HepG2 (cell line): ENCODE measurements around the gene RIPK1. TPM values are rescaled to one million over a fixed set of nuclear protein-coding genes. Genes with fewer than 3 reads are reported as not detected.
A peak's percentile ranks its signal among the peaks of the same experiment; 100 is the strongest.

Source experiments
- EP300 ChIP-seq, 3 experiments: sonication (generic) in 1 of 3; formaldehyde crosslinking in 1 of 3; IDR thresholded peaks; 2 replicates each; pipeline versions ENCODE4 v1.5.1 to v1.6.1; 2011 to 2020; ENCODE audit warnings: low read depth in 2 of 3, low read length in 2 of 3, borderline replicate concordance in 1 of 3, improper control_type of control experiment in 1 of 3, mild to moderate bottlenecking in 1 of 3, missing genetic modification reagents in 1 of 3, moderate library complexity in 1 of 3
- NR2C2 ChIP-seq: sonication (generic); formaldehyde crosslinking; IDR thresholded peaks from 2 replicates; pipeline ENCODE4 v1.4.0; 2020; ENCODE audit warnings: missing genetic modification reagents, mild to moderate bottlenecking, moderate library complexity, borderline replicate concordance
- ZBTB38 ChIP-seq: sonication (generic); formaldehyde crosslinking; IDR thresholded peaks from 2 replicates; pipeline ENCODE4 v1.5.1; 2020; ENCODE audit warnings: mild to moderate bottlenecking, missing genetic modification reagents
- polyA plus RNA-seq, 8 experiments: library from polyadenylated mRNA; depleted of rRNA in 3 of 8; stranded (reverse) in 7 of 8; unstranded in 1 of 8; fragments of >200 nt; fragmentation: Illumina TruSeq in 4 of 8; extraction: Trizol in 4 of 8; gene quantifications; 2 replicates each; pipeline versions ENCODE4 v1.2.1 to v1.2.3, GENCODE V29; 2011 to 2016; ENCODE audit warnings: low read depth in 4 of 8, missing spikeins in 1 of 8, mixed read lengths in 1 of 8; ENCODE audit not compliant: insufficient read depth in 1 of 8
- total RNA-seq, 5 experiments: library from RNA; depleted of rRNA; stranded (reverse); fragments of >200 nt; fragmentation: Illumina TruSeq; extraction: Trizol; gene quantifications; 2 replicates each; pipeline ENCODE4 v1.2.3, GENCODE V29; 2016; ENCODE audit warnings: low read depth in 1 of 5
- TF ChIP-seq, protein P1 (sequence below), 2 experiments: sonication (generic) in 1 of 2; formaldehyde crosslinking in 1 of 2; IDR thresholded peaks; 2 replicates each; pipeline versions ENCODE4 v1.6.1 to v1.9.0; 2014 to 2022; ENCODE audit warnings: antibody characterized with exemption in 1 of 2, borderline replicate concordance in 1 of 2, inconsistent platforms in 1 of 2, low read depth in 1 of 2, missing genetic modification reagents in 1 of 2
- TF ChIP-seq, protein P2 (sequence below): sonication (generic); formaldehyde crosslinking; IDR thresholded peaks from 2 replicates; pipeline ENCODE4 v1.8.1; 2023; ENCODE audit warnings: mild to moderate bottlenecking, missing genetic modification reagents

The RIPK1 gene
- total and polyA plus RNA-seq, 2 of the 13 experiments (the other 11 are each of a cell fraction or from before 2014, with no cell fraction given) = 9.0 to 10.3 TPM

GRCh38 chr6:3052481-3053230 is 15.6 kb upstream of the RIPK1 start (continued):
- TF ChIP-seq EP300 (IDR thresholded peaks at IDR 0.05; ENCODE audit: low read depth in 2 of 2, low read length in 2 of 2) (0 out of 4 replicates have a peak, but pooled peaks of 1 of the 2 experiments have one; percentile 19), EP300 (CRISPR knock-in tag; IDR thresholded peaks at IDR 0.05; ENCODE audit: borderline replicate concordance) (no peak), NR2C2 (no peak), ZBTB38 (CRISPR knock-in tag) (0 out of 2 replicates have a peak, but pooled peaks have one; percentile 43)
- TF ChIP-seq, protein P1, sequence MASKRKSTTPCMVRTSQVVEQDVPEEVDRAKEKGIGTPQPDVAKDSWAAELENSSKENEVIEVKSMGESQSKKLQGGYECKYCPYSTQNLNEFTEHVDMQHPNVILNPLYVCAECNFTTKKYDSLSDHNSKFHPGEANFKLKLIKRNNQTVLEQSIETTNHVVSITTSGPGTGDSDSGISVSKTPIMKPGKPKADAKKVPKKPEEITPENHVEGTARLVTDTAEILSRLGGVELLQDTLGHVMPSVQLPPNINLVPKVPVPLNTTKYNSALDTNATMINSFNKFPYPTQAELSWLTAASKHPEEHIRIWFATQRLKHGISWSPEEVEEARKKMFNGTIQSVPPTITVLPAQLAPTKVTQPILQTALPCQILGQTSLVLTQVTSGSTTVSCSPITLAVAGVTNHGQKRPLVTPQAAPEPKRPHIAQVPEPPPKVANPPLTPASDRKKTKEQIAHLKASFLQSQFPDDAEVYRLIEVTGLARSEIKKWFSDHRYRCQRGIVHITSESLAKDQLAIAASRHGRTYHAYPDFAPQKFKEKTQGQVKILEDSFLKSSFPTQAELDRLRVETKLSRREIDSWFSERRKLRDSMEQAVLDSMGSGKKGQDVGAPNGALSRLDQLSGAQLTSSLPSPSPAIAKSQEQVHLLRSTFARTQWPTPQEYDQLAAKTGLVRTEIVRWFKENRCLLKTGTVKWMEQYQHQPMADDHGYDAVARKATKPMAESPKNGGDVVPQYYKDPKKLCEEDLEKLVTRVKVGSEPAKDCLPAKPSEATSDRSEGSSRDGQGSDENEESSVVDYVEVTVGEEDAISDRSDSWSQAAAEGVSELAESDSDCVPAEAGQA (IDR thresholded peaks at IDR 0.05; ENCODE audit: low read depth) = 0 out of 2 replicates have a peak, but pooled peaks have one; percentile 13
- TF ChIP-seq, protein P1 (CRISPR knock-in tag; IDR thresholded peaks at IDR 0.05; ENCODE audit: borderline replicate concordance) = no peak
- TF ChIP-seq, protein P2, sequence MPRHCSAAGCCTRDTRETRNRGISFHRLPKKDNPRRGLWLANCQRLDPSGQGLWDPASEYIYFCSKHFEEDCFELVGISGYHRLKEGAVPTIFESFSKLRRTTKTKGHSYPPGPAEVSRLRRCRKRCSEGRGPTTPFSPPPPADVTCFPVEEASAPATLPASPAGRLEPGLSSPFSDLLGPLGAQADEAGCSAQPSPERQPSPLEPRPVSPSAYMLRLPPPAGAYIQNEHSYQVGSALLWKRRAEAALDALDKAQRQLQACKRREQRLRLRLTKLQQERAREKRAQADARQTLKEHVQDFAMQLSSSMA (CRISPR knock-in tag) = 0 out of 2 replicates have a peak, but pooled peaks have one; percentile 34
